H1 (cell line): ENCODE results near the gene SART1. TPM values are rescaled to one million over a fixed set of nuclear protein-coding genes. Genes with fewer than 3 reads are reported as not detected.
A peak's percentile ranks its signal among the peaks of the same experiment; 100 is the strongest.

Source experiments
- CTCF ChIA-PET: fragments of 300-600 bp; sonication (Branson Sonifier 250); formaldehyde crosslinking; loops from one replicate; lab custom pipeline; 2021; ENCODE audit not compliant: partially characterized antibody; lab: Charles Lee
- POLR2A ChIA-PET: fragments of 300-600 bp; sonication (Branson Sonifier 250); formaldehyde crosslinking; loops from one replicate; lab custom pipeline; 2021; ENCODE audit warnings: inconsistent platforms; ENCODE audit not compliant: partially characterized antibody; lab: Charles Lee
- DNase-seq, 2 experiments: peaks; one replicate each; pipeline versions ENCODE4 v3.0.0 to v3.0.0-alpha.2; 2010 to 2022; ENCODE audit warnings: low spot score in 2 of 2, low read depth in 1 of 2, mixed read lengths in 1 of 2
- FAIRE-seq: peaks from 2 replicates; lab custom pipeline; 2011; peaks lifted over from hg19 to GRCh38; lab: Jason Lieb, UNC
- H2AFZ ChIP-seq: 2 replicates; pipeline ENCODE4 v1.8.1; 2012; ENCODE audit warnings: low read length, inconsistent platforms
- H2AK5ac ChIP-seq: 2 replicates; pipeline ENCODE4 v1.6.1; 2013; ENCODE audit warnings: low read depth, low read length
- H2BK120ac ChIP-seq: replicated peaks from 2 replicates; pipeline ENCODE3; 2013; ENCODE audit warnings: low read depth, low read length, inconsistent platforms
- H2BK12ac ChIP-seq: 2 replicates; pipeline ENCODE4 v1.6.1; 2013; ENCODE audit warnings: low read depth, low read length
- H2BK15ac ChIP-seq: 2 replicates; pipeline ENCODE4 v1.6.1; 2013; ENCODE audit warnings: low read length
- H2BK20ac ChIP-seq: 2 replicates; pipeline ENCODE4 v1.6.1; 2013; ENCODE audit warnings: low read length
- H2BK5ac ChIP-seq: 2 replicates; pipeline ENCODE4 v1.6.1; 2013; ENCODE audit warnings: low read depth, low read length
- H3K14ac ChIP-seq: 2 replicates; pipeline ENCODE4 v1.6.1; 2013; ENCODE audit warnings: inconsistent platforms; ENCODE audit not compliant: insufficient read length
- H3K18ac ChIP-seq: 2 replicates; pipeline ENCODE4 v1.6.1; 2013; ENCODE audit warnings: low read length; ENCODE audit errors: extremely low read depth
- H3K23ac ChIP-seq: 2 replicates; pipeline ENCODE4 v1.6.1; 2013; ENCODE audit warnings: inconsistent platforms; ENCODE audit not compliant: insufficient read length
- H3K23me2 ChIP-seq: 2 replicates; pipeline ENCODE4 v1.6.1; 2013; ENCODE audit warnings: low read depth, low read length
- H3K27ac ChIP-seq: 2 replicates; pipeline ENCODE4 v1.6.1; 2011; ENCODE audit warnings: low read depth, low read length, inconsistent platforms
- H3K27me3 ChIP-seq, 4 experiments: replicated peaks in 1 of 4; 1 replicate in 1 of 4; 2 replicates in 3 of 4; pipeline versions ENCODE4 v1.6.1 to v1.8.1; 2011 to 2013; ENCODE audit warnings: low read length in 3 of 4, mild to moderate bottlenecking in 3 of 4, inconsistent platforms in 2 of 4, mixed read lengths in 2 of 4, moderate library complexity in 1 of 4; ENCODE audit not compliant: control insufficient read depth in 3 of 4, insufficient read depth in 3 of 4; ENCODE audit errors: extremely low read depth in 1 of 4
- H3K36me3 ChIP-seq, 4 experiments: 2 replicates each; pipeline versions ENCODE4 v1.6.1 to v1.8.1; 2011 to 2013; ENCODE audit warnings: mild to moderate bottlenecking in 4 of 4, low read length in 3 of 4, moderate library complexity in 2 of 4, control low read depth in 1 of 4, inconsistent platforms in 1 of 4; ENCODE audit not compliant: insufficient read depth in 4 of 4, control insufficient read depth in 2 of 4
- H3K4ac ChIP-seq: replicated peaks from 2 replicates; pipeline ENCODE3; 2013; ENCODE audit warnings: low read length, low read depth, mixed read lengths, inconsistent platforms; ENCODE audit not compliant: insufficient read length
- H3K4me1 ChIP-seq, 4 experiments: replicated peaks in 1 of 4; 1 replicate in 1 of 4; 2 replicates in 3 of 4; pipeline versions ENCODE4 v1.6.1 to v1.8.1; 2011 to 2013; ENCODE audit warnings: low read length in 3 of 4, inconsistent platforms in 2 of 4, mixed read lengths in 1 of 4; ENCODE audit not compliant: insufficient read depth in 4 of 4, control insufficient read depth in 3 of 4
- H3K4me2 ChIP-seq, 2 experiments: 2 replicates each; pipeline versions ENCODE4 v1.6.1 to v1.8.1; 2011 to 2013; ENCODE audit warnings: low read depth in 2 of 2, low read length in 2 of 2, control low read depth in 1 of 2, inconsistent platforms in 1 of 2, mild to moderate bottlenecking in 1 of 2; ENCODE audit not compliant: insufficient read depth in 1 of 2
- H3K4me3 ChIP-seq, 4 experiments: fragments of 200-600, 300-600 bp in 1 of 4; sonication (generic), shearing (Covaris generic), sonication (Bioruptor Twin) in 1 of 4; 2 replicates each; pipeline versions ENCODE4 v1.5.1 to v1.8.1; 2011 to 2016; ENCODE audit warnings: low read length in 4 of 4, low read depth in 3 of 4, control low read depth in 2 of 4, inconsistent platforms in 2 of 4, mild to moderate bottlenecking in 2 of 4, mixed read lengths in 1 of 4, moderate library complexity in 1 of 4; ENCODE audit not compliant: insufficient read depth in 2 of 4; ENCODE audit errors: extremely low read depth in 1 of 4
- H3K56ac ChIP-seq: replicated peaks from 2 replicates; pipeline ENCODE3; 2013; ENCODE audit warnings: low read depth, mild to moderate bottlenecking, mixed read lengths, low read length, inconsistent platforms; ENCODE audit not compliant: insufficient read length
- H3K79me1 ChIP-seq: 2 replicates; pipeline ENCODE4 v1.6.1; 2013; ENCODE audit warnings: low read depth, low read length, control low read depth
- H3K79me2 ChIP-seq, 2 experiments: 2 replicates each; pipeline versions ENCODE4 v1.6.1 to v1.8.1; 2012 to 2013; ENCODE audit warnings: low read length in 2 of 2, mild to moderate bottlenecking in 2 of 2, inconsistent platforms in 1 of 2; ENCODE audit not compliant: insufficient read depth in 2 of 2, control insufficient read depth in 1 of 2
- H3K9ac ChIP-seq, 4 experiments: replicated peaks in 1 of 4; 1 replicate in 1 of 4; 2 replicates in 3 of 4; pipeline versions ENCODE4 v1.6.1 to v1.8.1; 2011 to 2013; ENCODE audit warnings: low read depth in 3 of 4, low read length in 3 of 4, control low read depth in 2 of 4, mild to moderate bottlenecking in 2 of 4, moderate library complexity in 2 of 4, inconsistent platforms in 1 of 4; ENCODE audit errors: extremely low read depth in 1 of 4
- H3K9me3 ChIP-seq, 2 experiments: 2 replicates each; pipeline versions ENCODE4 v1.6.1 to v1.8.1; 2012 to 2013; ENCODE audit warnings: mild to moderate bottlenecking in 2 of 2, moderate library complexity in 2 of 2, control low read depth in 1 of 2, inconsistent platforms in 1 of 2, low read depth in 1 of 2, low read length in 1 of 2, mixed read lengths in 1 of 2; ENCODE audit not compliant: insufficient read depth in 2 of 2
- H4K20me1 ChIP-seq, 2 experiments: replicated peaks in 1 of 2; 2 replicates each; pipeline versions ENCODE3 to v1.8.1; 2011 to 2013; ENCODE audit warnings: inconsistent platforms in 2 of 2, low read length in 2 of 2, mild to moderate bottlenecking in 1 of 2; ENCODE audit not compliant: insufficient read depth in 2 of 2, control insufficient read depth in 1 of 2
- H4K5ac ChIP-seq: 2 replicates; pipeline ENCODE4 v1.6.1; 2013; ENCODE audit warnings: low read length, low read depth, mixed read lengths, inconsistent platforms; ENCODE audit not compliant: insufficient read length
- H4K8ac ChIP-seq: 2 replicates; pipeline ENCODE4 v1.8.0; 2013; ENCODE audit warnings: mild to moderate bottlenecking, moderate library complexity, low read length, inconsistent platforms; ENCODE audit not compliant: insufficient read depth; ENCODE audit errors: extremely low read depth
- H4K91ac ChIP-seq: replicated peaks from 2 replicates; pipeline ENCODE3; 2013; ENCODE audit warnings: low read length, mixed read lengths, inconsistent platforms; ENCODE audit not compliant: insufficient read length
- ASH2L ChIP-seq: fragments of 200-600, 300-600 bp; sonication (generic); IDR thresholded peaks from one replicate; pipeline ENCODE4 v1.7.1; 2017; ENCODE audit warnings: low read length
- CHD2 ChIP-seq: IDR thresholded peaks from 2 replicates; pipeline ENCODE4 v1.6.1; 2012; ENCODE audit warnings: low read length, improper control_type of control experiment
- GABPA ChIP-seq: IDR thresholded peaks from 2 replicates; pipeline ENCODE4 v1.6.1; 2011; ENCODE audit warnings: mild to moderate bottlenecking, low read length, moderate library complexity, borderline replicate concordance; ENCODE audit not compliant: insufficient read depth
- RFX5 ChIP-seq: IDR thresholded peaks from 2 replicates; pipeline ENCODE4 v1.6.1; 2011; ENCODE audit warnings: low read depth, low read length, improper control_type of control experiment, borderline replicate concordance
- WGBS, 2 experiments: shearing (Covaris generic) in 1 of 2; methylation state at CpG; one replicate each; pipeline versions ENCODE4 v1.1.6 to v1.1.7; 2013 to 2015; ENCODE audit warnings: low lambda C conversion rate in 2 of 2, mixed read lengths in 2 of 2, inconsistent platforms in 1 of 2, low coverage in 1 of 2, missing lambda C conversion rate in 1 of 2; ENCODE audit not compliant: insufficient replicate concordance in 2 of 2, insufficient coverage in 1 of 2, insufficient read length in 1 of 2; ENCODE audit errors: extremely low coverage in 1 of 2, missing lambda C conversion rate in 1 of 2; 5-methylcytosine and 5-hydroxymethylcytosine counted together
- polyA plus RNA-seq, 7 experiments: library from polyadenylated mRNA; depleted of rRNA in 3 of 7; stranded (reverse) in 5 of 7; unstranded in 2 of 7; fragments of >200 nt in 5 of 7; fragments of 200-250 nt in 2 of 7; gene quantifications; 1 replicate in 5 of 7; 2 replicates in 1 of 7; 4 replicates in 1 of 7; pipeline versions ENCODE4 v1.2.1 to v1.2.3, GENCODE V29; 2011 to 2013; ENCODE audit warnings: missing spikeins in 2 of 7, mixed read lengths in 2 of 7
- total RNA-seq: library from RNA; stranded (reverse); fragmentation: NEBNext Ultra II Directional; extraction: Animal tissue kit (Norgen Biotek cat#: 25700); gene quantifications from 2 replicates; pipeline ENCODE4 v1.2.1, GENCODE V29; 2021

The SART1 gene
- total and polyA plus RNA-seq, 2 of the 8 experiments (the other 6 are each of a cell fraction or from before 2014, with no cell fraction given): 9.7 to 46.1 TPM

GRCh38 chr11:66011785-66012303, 50.3 kb downstream of the SART1 start, which contains the start of gene CST6:
TSS of gene CST6 (plus strand) at chr11:66012008. CDS start at chr11:66012045, 37 bp downstream.
- Histone ChIP-seq H3K23me2 (peaks cover 2% of the 10 kb centered on the region; the same call in 1 of the 2 replicates), H2BK5ac (no peak within 1 kb of the TSS), H2BK12ac (peak within 1 kb of the TSS; percentile 14; the same call in 1 of the 2 replicates), H3K36me3 (no peaks in the 10 kb centered on the region), H4K5ac (no peak within 1 kb of the TSS), H2BK15ac (peak within 1 kb of the TSS; percentile 61; the same call in 1 of the 2 replicates), H3K27me3 (peaks cover 6 to 26% (median 24%) of the 10 kb centered on the region in 4 experiments), H4K20me1 (no peaks in the 10 kb centered on the region), H3K9me3 (no peaks in the 10 kb centered on the region), H2BK120ac (no peak within 1 kb of the TSS), H3K4me2 (peak within 1 kb of the TSS; percentile 49 to 66), H3K79me2 (no peaks in the 10 kb centered on the region), H2AK5ac (no peak within 1 kb of the TSS), H3K4me1 (peaks cover 0 to 17% (median 7%) of the 10 kb centered on the region in 4 experiments; a peak in 5 of 7 replicates), H3K14ac (no peak within 1 kb of the TSS), H4K91ac (no peak within 1 kb of the TSS), H3K9ac (no peak within 1 kb of the TSS; a peak in 1 of 7 replicates), H3K4me3 (peak within 1 kb of the TSS; percentile 2 to 54 (median 36); a peak in 7 of 8 replicates), H4K8ac (peak within 1 kb of the TSS; percentile 58; the same call in 1 of the 2 replicates), H2AFZ (peak within 1 kb of the TSS; percentile 79; the same call in 1 of the 2 replicates), H3K56ac (no peak within 1 kb of the TSS), H3K79me1 (no peaks in the 10 kb centered on the region), H3K23ac (no peak within 1 kb of the TSS), H3K27ac (no peak within 1 kb of the TSS), H3K4ac (peak within 1 kb of the TSS; percentile 67), H3K18ac (peak within 1 kb of the TSS; percentile 28), H2BK20ac (no peak within 1 kb of the TSS)
- no peak for FAIRE-seq
- 8% methylated on average over 54 of the region's 61 CpGs; no CpG with 5 or more reads in 1 of the 2 experiments for WGBS, 2 experiments
- DNase-seq: peak in 1 of 2 experiments; percentile 69
- ChIA-PET POLR2A (interaction anchor here (1.3 to 3.5 kb wide), 4 partner anchors 9 to 121 kb away, joined by 3 to 15 read pairs (median 4); partner anchors contain the start of genes BANF1, CCDC85B and EIF1AD), CTCF (interaction anchor here (1.1 to 6.4 kb wide), 8 partner anchors 8 to 143 kb away, joined by 3 to 35 read pairs (median 6); partner anchors contain the start of gene PACS1)
- TF ChIP-seq RFX5 (no peak), GABPA (no peak), CHD2 (no peak), ASH2L (peak; percentile 56)
